Measurements from ENCODE around the gene RAD51B.

The RAD51B gene

DNA sequence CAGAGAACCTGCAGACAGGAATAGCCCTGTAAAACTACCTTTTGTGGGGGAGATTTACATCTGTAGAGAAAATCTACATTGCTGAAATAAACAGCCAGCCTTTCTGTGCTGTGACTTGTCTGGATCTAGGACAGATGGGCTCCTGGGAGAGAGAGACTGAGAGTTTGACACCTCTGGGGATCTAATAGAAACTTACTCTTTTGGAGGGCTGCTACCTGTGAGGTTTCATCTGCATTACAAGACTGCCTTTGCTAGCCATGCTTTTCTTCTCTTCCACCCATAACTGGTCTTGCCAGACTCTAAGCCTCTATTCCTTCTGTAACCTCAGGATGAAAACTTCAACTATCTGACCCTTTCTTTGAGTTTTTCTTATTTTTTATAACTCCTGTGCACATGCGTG is 520.7 kb downstream of the RAD51B start:
- DNase-seq (ENCODE audit: low read depth in 1 of 2, low spot score in 1 of 2) = no peak
- no peak overlapping the region for H3K27ac ChIP-seq (replicated peaks)

DNA sequence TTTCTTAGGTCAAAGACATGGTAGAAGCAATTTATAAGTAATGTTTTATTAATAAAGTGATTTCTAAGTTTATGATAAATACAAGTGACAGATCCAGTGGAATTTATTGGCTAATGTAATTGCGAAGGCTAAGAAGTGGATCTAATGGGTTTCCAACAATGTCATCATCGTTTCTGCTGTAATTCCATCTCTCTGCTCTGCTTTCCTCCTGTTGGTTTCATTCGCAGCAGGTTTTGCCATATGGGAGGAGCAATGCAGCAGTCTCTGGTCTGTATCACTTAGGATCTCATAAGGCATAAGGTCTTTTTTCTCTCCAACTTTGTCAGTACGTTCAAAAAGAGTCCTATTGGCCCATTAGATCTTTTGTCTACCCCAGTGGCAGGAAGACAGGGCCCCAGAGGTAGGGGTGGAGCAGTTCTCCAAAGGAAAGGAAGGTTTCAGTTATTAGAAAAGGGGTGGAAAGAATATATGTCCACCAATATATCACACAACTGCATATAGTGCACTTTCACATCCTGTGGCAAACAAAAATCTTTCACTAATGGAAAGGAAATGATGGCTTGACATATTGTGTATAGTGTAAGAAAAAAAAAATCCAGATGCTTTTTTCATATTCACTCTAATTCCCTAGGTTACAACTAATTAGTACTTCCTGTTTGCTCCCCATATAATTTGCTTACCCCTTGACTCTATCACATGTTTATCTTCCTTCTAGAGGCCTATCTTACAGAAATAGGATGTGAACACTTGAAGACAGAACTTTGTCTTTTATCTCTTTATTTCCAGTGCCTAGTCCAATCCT is 522.0 kb downstream of the RAD51B start:
- Histone ChIP-seq H3K27me3 (ENCODE audit: insufficient read depth, poor library complexity, severe bottlenecking) (no peaks in the 10 kb centered on the region), H3K27ac (replicated peaks) (no peak overlapping the region), H3K4me3 (replicated peaks; ENCODE audit: insufficient read depth, low read length) (no peak overlapping the region)
- DNase-seq (ENCODE audit: low read depth in 1 of 2, low spot score in 1 of 2) = no peak
- TF ChIP-seq, protein P1, sequence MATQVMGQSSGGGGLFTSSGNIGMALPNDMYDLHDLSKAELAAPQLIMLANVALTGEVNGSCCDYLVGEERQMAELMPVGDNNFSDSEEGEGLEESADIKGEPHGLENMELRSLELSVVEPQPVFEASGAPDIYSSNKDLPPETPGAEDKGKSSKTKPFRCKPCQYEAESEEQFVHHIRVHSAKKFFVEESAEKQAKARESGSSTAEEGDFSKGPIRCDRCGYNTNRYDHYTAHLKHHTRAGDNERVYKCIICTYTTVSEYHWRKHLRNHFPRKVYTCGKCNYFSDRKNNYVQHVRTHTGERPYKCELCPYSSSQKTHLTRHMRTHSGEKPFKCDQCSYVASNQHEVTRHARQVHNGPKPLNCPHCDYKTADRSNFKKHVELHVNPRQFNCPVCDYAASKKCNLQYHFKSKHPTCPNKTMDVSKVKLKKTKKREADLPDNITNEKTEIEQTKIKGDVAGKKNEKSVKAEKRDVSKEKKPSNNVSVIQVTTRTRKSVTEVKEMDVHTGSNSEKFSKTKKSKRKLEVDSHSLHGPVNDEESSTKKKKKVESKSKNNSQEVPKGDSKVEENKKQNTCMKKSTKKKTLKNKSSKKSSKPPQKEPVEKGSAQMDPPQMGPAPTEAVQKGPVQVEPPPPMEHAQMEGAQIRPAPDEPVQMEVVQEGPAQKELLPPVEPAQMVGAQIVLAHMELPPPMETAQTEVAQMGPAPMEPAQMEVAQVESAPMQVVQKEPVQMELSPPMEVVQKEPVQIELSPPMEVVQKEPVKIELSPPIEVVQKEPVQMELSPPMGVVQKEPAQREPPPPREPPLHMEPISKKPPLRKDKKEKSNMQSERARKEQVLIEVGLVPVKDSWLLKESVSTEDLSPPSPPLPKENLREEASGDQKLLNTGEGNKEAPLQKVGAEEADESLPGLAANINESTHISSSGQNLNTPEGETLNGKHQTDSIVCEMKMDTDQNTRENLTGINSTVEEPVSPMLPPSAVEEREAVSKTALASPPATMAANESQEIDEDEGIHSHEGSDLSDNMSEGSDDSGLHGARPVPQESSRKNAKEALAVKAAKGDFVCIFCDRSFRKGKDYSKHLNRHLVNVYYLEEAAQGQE (IDR thresholded peaks at IDR 0.05; ENCODE audit: insufficient replicate concordance, low read depth) = no peak
- no peak for TF ChIP-seq POLR2AphosphoS5 (IDR thresholded peaks at IDR 0.05; ENCODE audit: low read depth)
- TF ChIP-seq, protein P2, sequence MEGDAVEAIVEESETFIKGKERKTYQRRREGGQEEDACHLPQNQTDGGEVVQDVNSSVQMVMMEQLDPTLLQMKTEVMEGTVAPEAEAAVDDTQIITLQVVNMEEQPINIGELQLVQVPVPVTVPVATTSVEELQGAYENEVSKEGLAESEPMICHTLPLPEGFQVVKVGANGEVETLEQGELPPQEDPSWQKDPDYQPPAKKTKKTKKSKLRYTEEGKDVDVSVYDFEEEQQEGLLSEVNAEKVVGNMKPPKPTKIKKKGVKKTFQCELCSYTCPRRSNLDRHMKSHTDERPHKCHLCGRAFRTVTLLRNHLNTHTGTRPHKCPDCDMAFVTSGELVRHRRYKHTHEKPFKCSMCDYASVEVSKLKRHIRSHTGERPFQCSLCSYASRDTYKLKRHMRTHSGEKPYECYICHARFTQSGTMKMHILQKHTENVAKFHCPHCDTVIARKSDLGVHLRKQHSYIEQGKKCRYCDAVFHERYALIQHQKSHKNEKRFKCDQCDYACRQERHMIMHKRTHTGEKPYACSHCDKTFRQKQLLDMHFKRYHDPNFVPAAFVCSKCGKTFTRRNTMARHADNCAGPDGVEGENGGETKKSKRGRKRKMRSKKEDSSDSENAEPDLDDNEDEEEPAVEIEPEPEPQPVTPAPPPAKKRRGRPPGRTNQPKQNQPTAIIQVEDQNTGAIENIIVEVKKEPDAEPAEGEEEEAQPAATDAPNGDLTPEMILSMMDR (IDR thresholded peaks at IDR 0.05; ENCODE audit: insufficient read depth, low read length) = no peak
- no peak for TF ChIP-seq SPI1 (IDR thresholded peaks at IDR 0.05; ENCODE audit: borderline replicate concordance, low read depth)
- no peak for TF ChIP-seq GABPA (IDR thresholded peaks at IDR 0.05; ENCODE audit: low read depth)

More for the DNA sequence above, 520.7 kb downstream of the RAD51B start:
- TF ChIP-seq POLR2AphosphoS5 (IDR thresholded peaks at IDR 0.05; ENCODE audit: low read depth) (no peak), GABPA (IDR thresholded peaks at IDR 0.05; ENCODE audit: low read depth) (no peak), SPI1 (IDR thresholded peaks at IDR 0.05; ENCODE audit: borderline replicate concordance, low read depth) (no peak)
- TF ChIP-seq, protein P1 (IDR thresholded peaks at IDR 0.05; ENCODE audit: insufficient replicate concordance, low read depth) = no peak
- TF ChIP-seq, protein P2 (IDR thresholded peaks at IDR 0.05; ENCODE audit: insufficient read depth, low read length) = no peak
- H3K4me3 ChIP-seq (replicated peaks; ENCODE audit: insufficient read depth, low read length) = no peak overlapping the region
- no peaks in the 10 kb centered on the region for H3K27me3 ChIP-seq (ENCODE audit: insufficient read depth, poor library complexity, severe bottlenecking)

DNA sequence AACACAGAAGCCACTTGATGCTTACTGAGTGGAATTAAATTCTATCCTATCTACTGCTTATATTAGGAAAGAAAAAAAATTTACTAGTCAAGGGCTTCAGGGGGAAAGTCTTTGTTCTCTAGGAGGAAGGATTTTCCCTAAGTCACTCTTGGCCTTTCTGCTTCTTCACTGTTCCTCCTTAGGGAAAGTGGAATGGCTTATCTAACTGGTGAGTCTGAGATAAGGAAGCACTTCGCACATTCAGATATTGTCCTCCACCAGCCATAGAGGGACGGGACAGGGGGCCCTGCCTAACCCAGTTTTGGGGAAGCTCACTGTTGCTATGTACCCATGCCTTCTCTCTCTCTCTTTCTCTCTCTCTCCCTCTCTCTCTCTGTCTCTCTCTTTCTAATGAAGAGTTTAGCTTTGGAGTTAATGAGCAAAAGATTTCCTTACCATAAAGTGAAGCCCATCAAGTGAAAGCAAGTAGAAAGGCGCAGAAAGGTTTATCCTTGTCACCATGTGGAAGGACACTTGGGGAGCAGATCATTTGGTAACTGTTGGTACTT is 522.7 kb downstream of the RAD51B start:
- no peak for DNase-seq (ENCODE audit: low read depth in 1 of 2, low spot score in 1 of 2)
- H3K4me3 ChIP-seq (replicated peaks; ENCODE audit: insufficient read depth, low read length) = no peak overlapping the region
- no peak overlapping the region for H3K27ac ChIP-seq (replicated peaks)
- no peaks in the 10 kb centered on the region for H3K27me3 ChIP-seq (ENCODE audit: insufficient read depth, poor library complexity, severe bottlenecking)
- TF ChIP-seq GABPA (IDR thresholded peaks at IDR 0.05; ENCODE audit: low read depth) = no peak
- TF ChIP-seq POLR2AphosphoS5 (IDR thresholded peaks at IDR 0.05; ENCODE audit: low read depth) = no peak
- TF ChIP-seq, protein P2 (IDR thresholded peaks at IDR 0.05; ENCODE audit: insufficient read depth, low read length) = no peak
- TF ChIP-seq SPI1 (IDR thresholded peaks at IDR 0.05; ENCODE audit: borderline replicate concordance, low read depth) = no peak
- TF ChIP-seq, protein P1 (IDR thresholded peaks at IDR 0.05; ENCODE audit: insufficient replicate concordance, low read depth) = no peak

All from HL-60 (cell line).